Peyer's patch (tissue), 4 donors: ENCODE measurements around the gene FAM187B.

ENCODE experiments used
- CTCF ChIP-seq, 6 experiments: fragments of 450-650 bp in 4 of 6; fragments of 200-600 bp in 2 of 6; sonication (generic) in 1 of 6; IDR thresholded peaks; one replicate each; pipeline ENCODE4 v1.5.1; 2017 to 2019; ENCODE audit warnings: antibody characterized with exemption in 6 of 6, mild to moderate bottlenecking in 3 of 6, moderate library complexity in 1 of 6
- POLR2A ChIP-seq, 2 donors: fragments of 450-650 bp; IDR thresholded peaks; one replicate each; pipeline ENCODE4 v1.5.1; 2017; ENCODE audit warnings: antibody characterized with exemption in 2 of 2, mild to moderate bottlenecking in 2 of 2, moderate library complexity in 2 of 2

GRCh38 chr19:35214766-35215422 is 13.6 kb downstream of the FAM187B start:
- TF ChIP-seq CTCF (IDR thresholded peaks at IDR 0.05) = no peak
- TF ChIP-seq POLR2A (IDR thresholded peaks at IDR 0.05) = no peak
